ENCODE results near the gene ASS1.
"Not testable (repeated sequence)": the region's sequence is repeated elsewhere in the genome, so short reads cannot be mapped to it uniquely, and the experiment has no call there.

ASS1 gene

DNA sequence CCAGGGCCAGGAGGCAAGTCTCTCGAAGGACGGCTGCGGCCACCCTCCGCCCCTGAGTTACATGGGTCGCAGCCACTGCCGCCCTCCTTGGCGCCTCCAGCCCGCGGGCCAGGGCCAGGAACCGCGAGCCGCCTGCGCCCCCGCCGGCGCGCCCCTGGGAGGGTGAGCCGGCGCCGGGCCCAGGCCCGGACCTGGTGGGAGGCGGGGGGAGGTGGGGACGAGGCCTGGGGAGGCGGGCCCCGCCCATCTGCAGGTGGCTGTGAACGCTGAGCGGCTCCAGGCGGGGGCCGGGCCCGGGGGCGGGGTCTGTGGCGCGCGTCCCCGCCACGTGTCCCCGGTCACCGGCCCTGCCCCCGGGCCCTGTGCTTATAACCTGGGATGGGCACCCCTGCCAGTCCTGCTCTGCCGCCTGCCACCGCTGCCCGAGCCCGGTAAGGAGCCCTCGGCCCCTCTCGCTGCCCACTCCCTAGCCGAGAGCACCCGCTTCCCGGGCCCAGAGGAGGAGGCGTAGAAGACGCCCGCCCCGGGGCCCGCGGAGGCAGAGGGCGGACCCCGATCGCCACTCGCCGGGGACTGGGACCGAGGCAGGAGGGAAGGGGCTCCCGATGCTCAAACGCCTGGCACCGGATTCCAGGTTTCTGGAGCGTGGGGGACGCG lies at the start of gene ASS1:
TSS of gene ASS1 (plus strand) at position 397 of the 657 bp plus-strand sequence. CDS start 7,268 bp downstream, outside the sequence.
- no peak for DNase-seq

DNA sequence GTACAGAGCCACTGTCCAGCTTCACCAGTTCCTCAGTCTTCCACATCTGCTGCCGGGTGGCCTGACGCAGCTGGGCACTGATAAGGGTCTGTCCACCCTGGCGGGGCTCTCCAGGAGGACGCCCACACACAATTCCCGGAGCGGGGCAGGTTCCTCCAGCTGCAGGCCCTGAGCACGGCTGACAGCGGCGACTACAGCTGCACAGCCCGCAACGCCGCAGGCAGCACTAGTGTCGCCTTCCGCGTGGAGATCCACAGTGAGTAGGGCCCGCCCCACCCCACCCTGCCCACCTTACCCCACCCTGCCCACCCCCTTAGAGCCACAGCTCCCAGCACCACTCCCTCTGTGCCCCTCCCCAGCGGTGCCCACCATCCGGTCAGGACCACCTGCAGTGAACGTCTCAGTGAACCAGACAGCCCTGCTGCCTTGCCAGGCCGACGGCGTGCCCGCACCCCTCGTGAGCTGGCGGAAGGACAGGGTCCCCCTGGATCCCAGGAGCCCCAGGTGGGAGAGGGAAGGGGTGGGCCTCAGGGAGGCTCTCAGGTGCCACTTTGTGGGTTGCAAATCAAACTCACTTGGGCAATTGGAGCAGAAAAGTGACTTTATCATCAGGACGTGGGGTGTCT lies 48.8 kb upstream of the ASS1 start:
- no peak for DNase-seq

DNA sequence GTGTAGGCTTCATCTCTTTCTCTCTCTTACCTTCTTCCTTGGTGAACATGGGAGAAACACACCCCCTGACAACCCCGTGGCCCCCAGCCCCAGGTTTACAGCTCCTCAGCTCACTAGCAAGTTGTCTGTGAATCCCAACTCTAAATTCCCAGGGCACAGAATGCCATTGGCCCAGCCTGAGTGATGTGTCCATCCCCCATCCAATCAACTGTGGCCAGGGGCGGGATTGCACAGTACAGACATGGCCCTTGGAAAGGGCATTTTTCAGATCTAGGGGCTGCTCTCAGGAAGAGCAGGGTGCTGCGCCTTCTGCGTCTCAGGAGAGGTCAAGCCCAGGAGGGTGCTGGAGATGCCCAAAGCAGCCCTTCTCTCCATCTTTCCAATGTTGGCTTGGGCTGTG lies 48.2 kb upstream of the ASS1 start:
- DNase-seq: no peak

DNA sequence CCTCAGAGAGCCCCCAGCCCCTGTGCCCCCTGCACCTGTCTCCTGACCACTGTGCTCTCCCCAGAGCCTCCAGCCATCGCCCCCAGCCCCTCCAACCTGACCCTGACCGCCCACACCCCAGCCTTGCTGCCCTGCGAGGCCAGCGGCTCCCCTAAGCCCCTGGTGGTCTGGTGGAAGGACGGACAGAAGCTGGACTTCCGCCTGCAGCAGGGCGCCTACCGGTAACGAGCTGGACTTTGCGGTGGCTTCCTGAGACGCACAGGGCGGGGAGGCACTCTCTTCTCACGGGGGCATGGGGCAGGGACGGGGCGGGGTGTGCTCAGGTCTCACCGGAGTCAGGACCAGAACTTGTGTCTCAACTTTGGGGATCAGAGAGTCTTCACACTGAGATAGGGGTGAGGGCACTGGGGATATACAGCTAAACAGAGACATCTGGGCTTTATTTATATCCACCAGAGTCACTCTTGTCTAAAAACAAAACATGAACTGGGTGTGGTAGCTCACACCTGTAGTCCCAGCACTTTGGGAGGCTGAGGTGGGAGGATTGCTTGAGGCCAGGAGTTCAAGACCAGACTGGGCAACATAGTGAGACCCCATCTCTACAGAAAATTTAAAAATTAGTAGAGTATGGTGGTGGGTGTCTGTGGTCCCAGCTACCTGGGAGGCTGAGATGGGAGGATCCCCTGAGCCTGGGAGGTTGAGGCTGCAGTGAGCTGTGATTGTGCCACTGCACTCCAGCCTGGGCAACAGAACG lies 46.1 kb upstream of the ASS1 start:
- no peak for DNase-seq

DNA sequence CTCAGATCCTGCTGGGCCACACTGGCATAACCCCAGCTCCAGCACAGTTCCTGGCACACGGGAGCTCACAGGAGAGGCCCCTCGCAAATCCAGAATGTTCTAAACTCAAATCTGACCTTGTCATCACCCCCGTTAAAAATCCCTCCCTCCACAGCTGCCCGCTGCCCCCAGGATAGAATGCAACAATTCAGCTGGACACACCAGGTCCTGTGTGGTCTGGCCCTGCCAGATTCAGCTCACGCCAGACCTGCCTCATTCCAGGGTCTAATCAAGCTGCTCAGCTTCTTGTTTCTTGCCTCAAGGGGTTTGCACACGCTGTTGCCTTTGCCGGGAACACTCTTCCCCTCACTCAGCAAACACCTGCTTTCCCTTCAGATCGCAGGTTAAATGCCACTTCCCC lies 45.0 kb upstream of the ASS1 start:
- no peak for DNase-seq

DNA sequence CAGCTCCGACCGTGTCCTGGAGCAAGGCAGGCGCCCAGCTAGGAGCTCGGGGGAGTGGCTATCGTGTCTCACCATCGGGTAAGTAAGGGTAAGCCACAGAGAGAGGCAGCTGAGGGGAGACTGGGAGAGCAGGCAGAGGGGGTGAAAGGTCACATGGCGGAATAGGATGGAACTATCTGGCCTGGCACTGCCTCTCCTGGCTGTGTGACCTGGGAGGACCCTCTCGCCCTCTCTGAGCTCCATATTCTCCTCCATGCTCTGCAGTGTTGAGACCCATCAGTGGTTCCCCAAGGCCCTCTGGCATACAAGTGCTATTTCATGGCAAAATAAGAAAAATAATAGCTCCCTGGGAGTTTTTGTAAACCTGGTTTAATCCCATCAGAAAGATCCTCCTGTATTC lies 43.9 kb upstream of the ASS1 start:
- DNase-seq: no peak

DNA sequence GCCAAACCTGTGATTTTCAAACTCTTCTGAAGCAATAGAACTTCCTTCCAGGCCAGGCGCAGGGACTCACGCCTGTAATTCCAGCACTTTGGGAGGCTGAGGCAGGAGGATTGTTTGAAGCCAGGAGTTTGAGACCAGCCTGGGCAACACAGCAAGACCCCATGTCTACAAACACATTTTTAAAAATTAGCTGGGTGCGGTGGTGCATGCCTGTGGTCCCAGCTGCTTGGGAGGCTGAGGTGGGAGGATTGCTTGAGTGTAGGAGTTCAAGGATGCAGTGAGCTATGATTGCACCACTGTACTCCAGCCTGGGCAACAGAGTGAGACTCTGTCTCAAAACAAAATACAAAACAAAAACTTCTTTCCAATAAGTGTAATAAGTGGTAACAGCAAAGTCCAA lies 43.0 kb upstream of the ASS1 start:
- not testable (repeated sequence) for DNase-seq

DNA sequence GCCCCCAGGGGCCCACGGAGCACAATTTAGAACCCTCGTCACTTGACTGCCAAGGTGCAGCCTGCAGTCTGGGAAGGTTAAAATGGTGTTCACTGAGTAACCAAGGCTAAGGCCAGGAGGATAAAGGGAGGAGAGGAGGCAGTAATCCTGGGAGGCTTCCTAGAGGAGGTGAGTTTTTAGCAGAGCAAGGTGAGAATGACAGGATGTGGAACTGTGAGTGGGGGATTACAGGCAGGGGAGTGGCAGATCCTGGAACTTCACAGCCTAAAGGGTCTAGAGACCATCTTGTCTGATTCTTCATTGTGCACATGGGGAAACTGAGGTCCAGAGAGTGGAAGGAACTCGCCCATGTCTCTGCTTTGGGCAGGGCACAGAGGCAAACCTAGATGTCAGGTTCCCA lies 42.5 kb upstream of the ASS1 start:
- no peak for DNase-seq

DNA sequence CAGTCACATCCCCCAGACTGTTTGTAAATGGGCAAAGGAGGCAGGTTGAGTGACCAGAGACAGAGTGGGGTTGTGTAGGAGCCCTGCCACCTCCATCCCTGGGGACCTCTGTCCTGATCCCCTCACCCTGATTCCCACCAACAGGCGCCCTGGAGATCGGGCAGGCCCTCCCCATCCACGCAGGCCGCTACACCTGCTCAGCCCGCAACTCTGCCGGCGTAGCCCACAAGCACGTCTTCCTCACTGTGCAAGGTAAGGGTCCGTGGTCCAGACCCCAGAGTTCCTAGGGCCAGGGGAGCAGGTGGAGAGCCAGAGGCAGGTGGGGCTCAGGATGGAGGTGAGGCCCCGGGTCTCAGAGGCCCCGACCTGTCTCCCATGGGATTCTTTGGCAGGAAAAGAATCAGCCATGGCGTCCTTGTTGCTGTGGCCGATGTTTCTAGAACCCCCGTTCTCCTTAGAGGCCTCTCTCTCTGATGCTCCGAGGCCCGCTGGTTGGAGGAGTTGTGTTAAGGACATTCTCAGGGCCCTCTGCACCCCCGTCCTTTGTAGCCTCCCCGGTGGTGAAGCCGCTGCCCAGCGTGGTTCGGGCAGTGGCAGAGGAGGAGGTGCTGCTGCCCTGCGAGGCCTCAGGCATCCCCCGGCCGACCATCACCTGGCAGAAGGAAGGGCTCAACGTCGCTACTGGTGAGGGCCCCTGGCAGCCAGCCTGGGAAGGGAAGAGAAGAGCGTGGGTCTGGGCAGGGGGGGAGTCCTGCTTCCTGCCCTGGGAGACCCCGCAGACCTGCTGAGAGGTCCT lies 41.9 kb upstream of the ASS1 start:
- DNase-seq: no peak

DNA sequence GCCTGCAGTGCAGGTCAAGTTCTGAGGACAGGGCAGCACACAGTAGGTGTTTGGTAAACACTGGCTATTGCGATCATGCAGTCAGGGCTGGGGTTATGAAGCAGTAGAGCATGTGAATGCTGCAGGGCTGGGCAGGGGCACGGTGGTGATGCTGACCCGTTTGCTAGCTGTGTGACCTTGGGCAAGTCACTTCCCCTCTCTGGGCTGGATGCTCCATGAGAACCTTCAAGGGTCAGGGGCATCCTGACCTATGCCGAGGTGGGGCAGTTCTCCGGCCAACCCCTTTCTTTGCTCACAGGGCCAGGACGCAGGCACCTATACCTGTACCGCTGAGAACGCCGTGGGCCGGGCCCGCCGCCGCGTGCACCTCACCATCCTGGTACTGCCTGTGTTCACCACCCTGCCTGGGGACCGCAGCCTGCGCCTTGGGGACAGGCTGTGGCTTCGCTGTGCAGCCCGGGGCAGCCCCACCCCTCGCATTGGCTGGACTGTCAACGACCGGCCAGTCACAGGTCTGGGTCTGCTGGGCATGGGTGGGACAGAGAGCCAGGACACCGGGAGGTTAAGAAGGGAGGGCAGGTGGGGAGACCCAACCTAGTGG lies 39.0 kb upstream of the ASS1 start:
- no peak for DNase-seq

DNA sequence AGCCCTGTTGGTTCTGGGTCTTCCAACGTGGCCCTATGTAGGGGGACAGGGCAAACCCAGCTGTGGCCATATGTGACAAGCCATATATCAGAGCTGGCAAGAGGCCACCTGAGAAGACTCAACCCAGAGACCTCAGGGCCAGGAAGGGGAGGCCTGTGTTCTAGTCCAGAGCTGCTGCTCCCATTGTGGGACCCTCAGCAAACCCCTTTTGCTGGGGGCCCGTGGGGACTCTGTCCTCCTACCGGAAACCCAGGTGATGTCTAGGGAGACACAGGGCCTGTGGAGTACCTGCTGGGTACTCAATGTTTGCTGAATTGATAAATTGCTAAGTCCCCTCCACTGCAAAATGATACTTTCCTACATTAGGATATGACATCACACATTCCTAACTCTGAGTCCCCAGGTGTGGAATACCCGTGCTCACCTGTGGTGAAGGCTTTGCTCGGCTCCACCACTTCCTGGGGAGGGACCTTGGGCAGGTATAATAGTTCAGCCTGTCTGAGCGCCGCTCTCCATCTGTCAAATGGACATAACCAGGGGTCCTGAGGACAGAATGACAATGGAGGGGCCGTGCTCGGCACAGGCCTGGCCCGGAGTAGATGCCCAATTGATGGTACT lies 38.4 kb upstream of the ASS1 start:
- no peak for DNase-seq

DNA sequence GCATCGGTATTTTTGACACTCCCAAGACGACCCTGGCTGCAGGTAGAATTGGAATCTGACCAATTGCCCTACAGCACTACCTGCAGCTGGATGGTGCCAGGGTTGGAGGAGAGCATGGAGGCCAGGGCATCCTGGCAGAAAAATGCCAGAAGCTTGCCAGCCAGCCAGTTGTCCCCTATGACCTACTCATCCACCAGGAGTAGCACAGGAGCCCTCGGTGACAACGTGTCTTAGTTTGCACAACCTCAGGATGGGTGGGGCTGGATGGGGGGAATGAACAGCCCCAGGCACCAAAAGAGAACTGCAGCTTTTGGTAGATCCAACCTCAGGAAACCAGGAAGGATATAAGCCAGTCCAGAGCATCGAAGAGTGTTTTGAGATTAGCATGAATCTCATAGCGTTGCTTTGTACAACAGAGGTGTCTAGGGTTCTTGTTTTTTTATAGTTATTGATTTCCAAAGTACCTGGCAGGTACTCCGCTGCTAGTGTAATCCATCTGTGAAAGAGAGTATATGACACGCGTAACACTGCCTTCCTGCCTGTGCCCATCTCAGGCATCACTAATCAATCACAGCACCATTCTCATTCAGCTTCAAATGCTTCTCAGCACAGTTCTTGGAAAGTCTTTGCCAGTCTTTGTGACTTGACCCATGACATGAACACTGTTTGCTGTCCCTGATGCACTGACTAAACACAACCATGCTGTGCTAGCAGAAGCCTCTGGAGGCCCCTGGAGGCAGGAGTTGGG lies 36.7 kb upstream of the ASS1 start:
- DNase-seq: no peak

DNA sequence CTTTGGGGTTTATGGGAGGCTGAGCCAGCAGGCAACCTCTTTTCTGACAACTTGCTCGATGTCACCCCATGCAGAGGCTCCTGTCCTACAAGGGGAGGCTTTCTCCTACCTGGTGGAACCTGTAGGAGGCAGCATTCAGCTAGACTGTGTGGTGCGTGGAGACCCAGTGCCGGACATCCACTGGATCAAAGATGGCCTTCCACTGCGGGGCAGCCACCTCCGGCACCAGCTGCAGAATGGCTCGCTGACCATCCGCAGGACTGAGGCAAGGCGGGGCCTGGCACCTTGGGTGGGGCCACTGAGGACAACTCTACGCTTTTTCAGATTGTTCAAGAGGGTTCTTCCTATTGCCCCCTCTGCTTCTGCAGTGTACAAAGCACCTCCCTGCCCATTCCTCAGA lies 36.1 kb upstream of the ASS1 start:
- no peak for DNase-seq

DNA sequence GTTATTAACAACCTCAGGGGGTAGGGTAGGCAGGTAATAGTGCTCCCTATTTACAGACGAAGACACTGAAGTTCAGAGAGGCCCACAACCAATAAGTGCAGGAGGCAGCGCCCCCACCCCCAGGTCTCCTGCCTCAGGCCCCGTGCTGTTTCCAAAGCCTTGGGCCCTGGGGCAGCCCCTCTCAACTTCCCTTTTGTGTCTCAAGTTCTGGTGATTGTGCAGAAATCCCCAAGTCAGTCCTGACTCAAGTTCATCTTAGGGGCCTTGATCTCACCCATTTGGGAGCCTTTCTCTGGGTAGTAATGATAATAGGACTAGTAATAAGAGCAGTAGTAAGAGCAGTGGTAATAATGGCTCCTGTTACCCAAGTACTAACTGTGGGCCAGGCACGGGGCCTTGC lies 35.5 kb upstream of the ASS1 start:
- DNase-seq: no peak

DNA sequence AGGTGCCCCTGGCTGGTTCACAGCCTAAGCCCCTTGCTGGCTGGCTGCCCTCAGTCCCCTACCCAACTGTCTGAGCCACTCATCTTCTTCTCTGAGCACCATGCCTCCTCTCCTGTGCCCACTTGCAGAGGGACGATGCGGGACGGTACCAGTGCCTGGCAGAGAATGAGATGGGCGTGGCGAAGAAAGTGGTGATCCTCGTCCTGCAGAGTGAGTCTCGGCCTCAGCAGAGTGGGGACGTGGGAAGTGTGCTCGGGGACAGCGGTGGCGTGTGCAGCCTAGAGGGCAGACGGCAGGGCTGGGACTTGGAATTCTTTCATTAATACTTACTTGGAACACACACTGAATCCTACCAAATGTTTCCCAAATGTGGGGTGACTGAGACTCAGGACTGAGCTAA lies 34.3 kb upstream of the ASS1 start:
- DNase-seq: no peak

DNA sequence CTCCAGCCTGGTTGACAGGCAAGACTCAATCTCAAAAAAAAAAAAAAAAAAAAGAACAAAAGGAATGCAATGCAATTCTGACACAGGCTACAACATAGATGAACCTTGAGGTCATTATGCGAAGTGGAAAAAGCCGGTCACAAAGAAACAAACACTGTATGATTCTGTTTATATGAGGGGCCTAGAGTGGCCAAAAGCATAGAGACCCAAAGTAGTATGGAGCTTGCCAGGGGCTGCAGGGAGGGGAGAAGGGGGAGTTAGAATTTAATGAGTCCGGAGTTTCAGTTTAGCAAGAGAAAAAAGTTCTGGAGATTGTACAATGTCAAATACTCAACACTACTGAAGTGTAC lies 33.2 kb upstream of the ASS1 start:
- no peak for DNase-seq

DNA sequence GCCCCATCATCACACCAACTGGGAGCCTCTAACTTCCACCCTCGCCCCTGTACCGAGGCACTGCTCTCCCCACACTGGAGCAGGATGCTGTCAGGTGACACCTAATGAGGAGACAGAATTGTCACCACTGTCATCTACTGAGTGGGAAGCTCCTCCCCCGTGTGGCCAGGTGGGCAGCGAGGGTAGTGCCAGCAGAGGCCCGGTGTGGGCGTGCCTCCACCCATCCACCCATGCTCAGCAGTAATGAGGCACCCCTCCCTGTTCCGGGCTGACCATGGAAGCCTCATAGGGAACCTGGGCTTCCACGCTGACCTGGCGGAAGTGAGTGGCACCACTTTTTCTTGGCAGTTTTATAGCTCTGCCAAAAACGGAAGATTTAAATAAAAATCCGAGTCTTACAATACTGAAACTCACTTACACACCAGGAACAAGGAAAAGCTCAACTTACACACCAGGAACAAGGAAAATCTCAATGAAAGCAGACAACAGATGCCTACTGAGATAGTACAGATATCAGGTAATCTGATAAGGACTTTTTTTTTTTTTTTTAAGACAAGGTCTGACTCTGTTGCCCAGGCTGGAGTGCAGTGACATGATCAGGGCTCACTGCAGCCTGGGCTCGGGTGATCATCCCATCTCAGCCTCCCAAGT lies 30.6 kb upstream of the ASS1 start:
- no peak for DNase-seq

DNA sequence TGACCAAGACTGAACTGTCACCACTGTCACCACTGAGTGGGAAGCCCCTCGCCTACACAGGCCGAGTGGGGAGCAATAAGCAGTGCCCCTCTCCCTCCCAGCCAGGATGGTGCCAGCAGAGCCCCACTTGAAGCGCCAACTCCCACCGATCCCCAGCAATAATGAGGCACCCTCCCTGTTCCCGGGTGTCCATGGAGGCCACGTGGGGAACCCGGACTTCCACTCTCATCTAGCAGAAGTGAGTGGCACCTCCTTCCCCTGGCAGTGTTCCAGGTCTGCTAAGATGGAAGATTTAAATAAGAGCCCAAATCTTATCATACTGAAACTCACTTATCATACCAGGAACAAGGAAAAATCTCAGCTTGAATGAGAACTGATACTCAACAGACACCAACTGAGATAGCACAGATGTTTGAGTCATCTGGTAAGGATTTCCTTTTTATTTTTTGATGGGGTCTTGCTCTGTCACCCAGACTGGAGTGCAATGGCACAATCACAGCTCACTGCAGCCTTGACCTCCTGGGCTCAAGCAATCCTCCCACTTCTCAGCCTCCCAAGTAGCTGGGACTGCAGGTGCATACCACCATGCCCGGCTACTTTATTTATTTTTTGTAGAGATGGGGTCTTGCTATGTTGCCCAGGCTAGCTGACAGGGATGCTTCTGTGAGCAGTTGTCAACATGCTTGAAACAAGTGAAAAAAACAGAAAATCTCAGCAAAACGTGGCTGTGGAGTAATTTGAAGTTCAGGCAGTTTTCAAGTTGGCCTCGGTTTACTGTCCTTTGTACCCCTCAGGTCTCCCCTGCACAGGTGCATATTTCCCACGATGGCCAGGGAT lies 29.6 kb upstream of the ASS1 start:
- DNase-seq: no peak

DNA sequence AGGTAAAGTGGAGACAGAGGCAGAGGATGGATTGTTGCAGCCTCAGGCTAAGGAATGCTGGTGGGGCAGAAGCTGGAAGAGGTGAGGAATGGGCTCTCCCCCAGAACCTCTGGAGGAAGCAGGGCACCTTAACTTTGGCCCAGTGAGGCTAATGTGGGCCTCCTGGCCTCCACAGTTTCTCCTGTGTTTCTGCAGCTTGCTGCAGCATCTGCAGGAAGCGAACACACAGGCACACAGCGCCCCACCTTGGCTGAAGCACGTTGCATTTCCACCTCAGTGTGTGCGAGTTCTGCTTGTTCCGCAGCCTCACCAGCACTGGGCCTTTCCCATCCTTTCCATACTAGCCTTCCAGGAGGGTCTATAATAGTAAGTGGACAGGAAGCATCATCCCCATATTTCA lies 27.2 kb upstream of the ASS1 start:
- no peak for DNase-seq

DNA sequence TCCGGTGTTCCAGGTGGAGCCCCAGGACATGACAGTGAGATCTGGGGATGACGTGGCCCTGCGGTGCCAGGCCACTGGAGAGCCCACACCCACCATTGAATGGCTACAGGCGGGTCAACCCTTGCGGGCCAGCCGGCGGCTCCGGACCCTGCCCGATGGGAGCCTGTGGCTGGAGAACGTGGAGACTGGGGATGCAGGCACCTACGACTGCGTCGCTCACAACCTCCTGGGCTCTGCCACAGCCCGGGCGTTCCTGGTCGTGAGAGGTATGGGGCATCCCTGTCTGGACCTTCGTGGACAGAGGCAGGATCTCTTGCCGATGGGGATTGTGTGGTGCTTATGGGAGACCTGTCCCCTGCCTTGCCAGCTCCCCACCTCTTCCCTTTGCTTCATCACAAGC lies 26.0 kb upstream of the ASS1 start:
- no peak for DNase-seq

All from cortex of kidney (tissue), 1 donor.